Measurements from ENCODE around the gene H2BW2. TPM values are rescaled to one million over a fixed set of nuclear protein-coding genes. Genes with fewer than 3 reads are reported as not detected.

H2BW2 gene
- not detected in 2 replicates for total RNA-seq

DNA sequence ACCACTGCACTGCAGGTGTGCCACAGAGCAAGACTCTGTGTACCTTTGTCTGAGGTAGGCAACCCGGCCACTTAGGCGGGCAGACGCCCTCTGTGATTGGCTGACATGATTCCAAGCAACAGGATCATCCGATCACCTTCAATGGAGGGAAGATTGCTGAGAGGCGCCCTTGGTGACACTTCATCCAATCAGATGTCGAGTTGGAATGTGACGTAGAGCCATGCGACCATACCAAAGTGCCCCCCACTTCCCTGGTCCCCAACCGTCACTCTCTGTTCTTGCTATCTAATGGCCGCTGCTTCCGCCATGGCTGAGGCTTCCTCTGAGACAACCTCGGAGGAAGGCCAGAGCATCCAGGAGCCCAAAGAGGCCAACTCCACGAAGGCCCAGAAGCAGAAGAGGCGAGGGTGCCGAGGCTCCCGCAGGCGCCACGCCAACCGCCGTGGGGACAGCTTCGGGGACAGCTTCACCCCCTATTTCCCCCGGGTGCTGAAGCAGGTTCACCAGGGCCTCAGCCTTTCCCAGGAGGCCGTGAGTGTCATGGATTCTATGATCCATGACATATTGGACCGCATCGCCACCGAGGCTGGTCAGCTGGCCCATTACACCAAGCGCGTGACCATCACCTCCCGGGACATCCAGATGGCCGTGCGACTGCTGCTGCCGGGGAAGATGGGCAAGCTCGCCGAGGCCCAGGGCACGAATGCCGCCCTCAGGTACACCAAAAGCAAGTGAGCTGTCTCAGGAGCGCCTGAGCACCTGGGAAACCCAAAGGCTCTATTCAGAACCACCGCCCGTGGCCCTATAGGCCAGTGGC, at the start of gene H2BW2:
Gene H2BW2 (plus strand): TSS at position 268 of the 817 bp plus-strand sequence. CDS start 39 bp downstream, at position 307.

DNA sequence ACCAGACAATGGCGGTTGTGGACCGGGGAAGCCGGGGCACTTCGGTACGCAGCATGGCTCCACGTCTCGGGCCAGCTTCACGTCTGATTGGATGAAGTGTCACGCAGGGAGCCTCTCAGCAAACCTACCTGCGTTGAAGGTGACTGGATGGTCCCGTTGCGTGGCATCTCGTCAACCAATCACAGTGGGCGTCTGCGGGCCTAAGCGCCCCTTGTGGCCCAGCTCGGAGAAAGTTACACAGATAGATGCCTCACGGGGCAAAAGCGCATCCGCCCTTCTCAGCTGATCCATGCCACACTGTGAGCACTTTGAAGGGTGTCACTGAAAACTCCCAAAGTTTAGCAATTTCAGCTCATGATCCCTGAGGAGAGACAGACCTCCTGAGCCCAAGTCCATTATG, 26.1 kb upstream of the H2BW2 start, which contains the start of gene H2BW1:
Gene H2BW1 (minus strand): TSS at position 103 of the 400 bp plus-strand sequence. CDS start 132 bp downstream, outside the sequence.

DNA sequence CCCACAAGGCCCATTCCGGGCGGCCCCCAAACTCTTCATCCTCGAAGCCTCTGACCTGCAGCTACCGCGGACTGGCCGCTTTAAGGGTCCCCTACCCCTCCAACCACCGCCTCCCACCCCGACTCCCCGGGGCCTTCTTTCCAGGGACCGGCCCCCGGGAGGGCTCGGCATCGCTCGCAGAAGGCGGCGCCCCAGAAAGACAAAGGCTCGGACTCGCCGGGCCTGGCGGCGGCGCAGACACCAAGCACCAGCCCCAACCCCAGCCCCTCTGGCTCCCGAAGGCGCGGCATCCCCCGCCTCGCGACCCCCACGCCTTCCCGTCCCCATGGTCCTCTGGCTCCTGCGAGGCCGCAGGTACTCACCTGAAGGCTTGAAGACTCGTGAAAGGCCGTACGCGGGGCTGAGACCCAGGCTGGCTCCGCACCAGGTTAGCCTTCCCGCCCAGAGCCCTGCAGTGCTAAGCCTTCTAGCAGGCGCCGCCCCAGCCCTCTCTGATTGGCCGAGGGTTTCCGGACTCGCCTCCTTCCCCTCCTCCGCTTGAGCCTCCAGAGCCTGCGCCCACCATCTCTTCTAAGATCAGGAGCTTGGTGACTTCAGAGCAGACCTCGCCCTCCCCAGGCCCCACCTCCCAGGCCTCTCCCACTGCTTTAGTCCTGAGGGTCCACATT, 36.2 kb downstream of the H2BW2 start, which contains the start of gene TMSB15C:
Gene TMSB15C (minus strand): TSS at position 459 of the 668 bp plus-strand sequence.

Other genes with a start within 250 kb of the H2BW2 start
- gene RAB9B, start 207.7 kb upstream of the H2BW2 start, total RNA-seq, result 0.97 and 1.1 TPM in 2 replicates
- 2.4 and 2.6 TPM in 2 replicates for gene TMSB15B, start 77.3 kb upstream of the H2BW2 start, total RNA-seq
- not detected in 2 replicates for gene H2BW1, start 26.2 kb upstream of the H2BW2 start, total RNA-seq
- 1.9 and 2.9 TPM in 2 replicates for gene TMSB15C, start 36.3 kb downstream of the H2BW2 start, total RNA-seq
- gene ZCCHC18, start 72.6 kb downstream of the H2BW2 start, total RNA-seq, result 0.12 and 0.16 TPM in 2 replicates
- gene SLC25A53, start 117.1 kb downstream of the H2BW2 start, total RNA-seq, result 6.7 and 9.6 TPM in 2 replicates
- gene FAM199X, start 126.5 kb downstream of the H2BW2 start, total RNA-seq, result 17.1 and 19.8 TPM in 2 replicates
- not detected in 2 replicates for gene ESX1, start 215.0 kb downstream of the H2BW2 start, total RNA-seq